ENCODE measurements around the gene PRC1.

The PRC1 gene

DNA sequence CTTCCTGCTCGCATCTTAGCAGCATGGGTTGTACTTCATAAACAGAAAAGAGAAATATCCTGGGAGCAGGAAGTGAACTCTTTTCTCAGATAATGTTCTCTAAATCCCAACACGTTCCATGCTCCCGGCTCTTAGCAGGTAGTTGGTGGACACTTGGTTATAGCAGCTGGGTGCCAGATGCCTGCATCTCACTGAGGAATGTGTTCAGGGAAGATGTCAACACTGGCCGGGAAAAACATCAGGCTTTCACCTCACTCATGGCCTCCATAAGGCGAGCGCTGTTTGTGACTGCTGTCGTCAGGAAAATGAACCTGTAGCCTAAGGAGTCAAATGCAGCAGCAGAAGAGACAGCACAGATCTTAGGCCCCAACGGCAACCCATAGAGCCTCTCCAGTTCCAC, 4.4 kb upstream of the PRC1 start:
- TF ChIP-seq CTCF (IDR thresholded peaks at IDR 0.05), result no peak
- Histone ChIP-seq H3K27ac (no peak overlapping the region), H3K27me3 (no peaks in the 10 kb centered on the region), H3K4me1 (ENCODE audit: control insufficient read depth in 1 of 2, insufficient read depth in 1 of 2, low read depth in 1 of 2, low read length in 1 of 2) (peaks cover 9 to 10% of the 10 kb centered on the region in 2 experiments), H3K36me3 (peaks cover 65% of the 10 kb centered on the region), H3K4me3 (ENCODE audit: low read depth in 1 of 2, low read length in 1 of 2) (no peak overlapping the region), H3K9me3 (no peaks in the 10 kb centered on the region)

GRCh38 chr15:90994059-90994416, 297 bp downstream of the PRC1 start:
- H3K4me3 ChIP-seq (ENCODE audit: low read depth in 1 of 2, low read length in 1 of 2), result peak overlapping the region; percentile 84 to 98
- no peak for TF ChIP-seq CTCF (IDR thresholded peaks at IDR 0.05)
- peaks cover 14 to 15% of the 10 kb centered on the region in 2 experiments for H3K4me1 ChIP-seq (ENCODE audit: control insufficient read depth in 1 of 2, insufficient read depth in 1 of 2, low read depth in 1 of 2, low read length in 1 of 2)
- no peaks in the 10 kb centered on the region for H3K9me3 ChIP-seq
- no peaks in the 10 kb centered on the region for H3K27me3 ChIP-seq
- H3K36me3 ChIP-seq, result peaks cover 20% of the 10 kb centered on the region
- H3K27ac ChIP-seq, result peak overlapping the region; percentile 65

- no peaks in the 10 kb centered on the region for H3K27me3 ChIP-seq
- no peaks in the 10 kb centered on the region for H3K9me3 ChIP-seq
- no peak for TF ChIP-seq CTCF (IDR thresholded peaks at IDR 0.05)
- H3K27ac ChIP-seq, result no peak overlapping the region
- H3K4me3 ChIP-seq (ENCODE audit: low read depth in 1 of 2, low read length in 1 of 2), result no peak overlapping the region
- H3K36me3 ChIP-seq, result no peaks in the 10 kb centered on the region
- H3K4me1 ChIP-seq (ENCODE audit: control insufficient read depth in 1 of 2, insufficient read depth in 1 of 2, low read depth in 1 of 2, low read length in 1 of 2), result peaks cover 24 to 26% of the 10 kb centered on the region in 2 experiments
Measured at GRCh38 chr15:90991587-90992285, 2.6 kb downstream of the PRC1 start.

GRCh38 chr15:90990446-90990845, 3.9 kb downstream of the PRC1 start:
- no peaks in the 10 kb centered on the region for H3K36me3 ChIP-seq
- peaks cover 24 to 26% of the 10 kb centered on the region in 2 experiments for H3K4me1 ChIP-seq (ENCODE audit: control insufficient read depth in 1 of 2, insufficient read depth in 1 of 2, low read depth in 1 of 2, low read length in 1 of 2)
- H3K27me3 ChIP-seq, result no peaks in the 10 kb centered on the region
- H3K4me3 ChIP-seq (ENCODE audit: low read depth in 1 of 2, low read length in 1 of 2), result no peak overlapping the region
- no peaks in the 10 kb centered on the region for H3K9me3 ChIP-seq
- no peak overlapping the region for H3K27ac ChIP-seq
- TF ChIP-seq CTCF (IDR thresholded peaks at IDR 0.05), result no peak

DNA sequence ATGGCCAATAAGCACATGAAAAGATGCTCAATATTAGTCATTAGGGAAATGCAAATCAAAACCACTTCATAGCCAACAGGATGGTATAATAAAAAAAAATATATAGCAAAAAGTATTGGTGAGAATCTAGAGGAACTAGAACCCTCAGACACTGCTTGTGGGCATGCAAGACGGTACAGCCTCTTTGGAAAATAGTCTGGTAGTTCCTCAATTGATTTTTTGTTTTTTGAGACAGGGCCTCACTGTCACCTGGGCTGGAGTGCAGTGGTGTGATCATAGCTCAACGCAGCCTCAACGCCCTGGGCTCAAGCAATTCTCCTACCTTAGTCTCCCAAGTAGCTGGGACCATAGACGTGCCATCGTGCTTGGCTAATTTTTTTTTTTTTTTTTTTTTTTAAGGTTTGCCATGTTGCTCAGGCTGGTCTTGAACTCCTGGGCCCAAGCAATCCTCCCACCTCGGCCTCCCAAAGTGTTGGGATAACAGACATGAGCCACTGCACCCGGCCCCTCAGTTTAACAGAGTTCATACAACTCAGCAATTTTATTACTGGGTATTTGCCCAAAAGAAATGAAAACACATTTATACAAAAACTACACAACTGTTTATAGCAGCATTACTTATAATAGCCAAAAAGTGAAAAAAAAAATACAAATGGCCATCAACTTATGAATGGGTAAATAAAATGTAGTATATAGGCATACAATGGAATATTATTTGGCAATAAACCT, 5.1 kb downstream of the PRC1 start:
- Histone ChIP-seq H3K27me3 (no peaks in the 10 kb centered on the region), H3K36me3 (peaks cover 5% of the 10 kb centered on the region), H3K4me1 (ENCODE audit: control insufficient read depth in 1 of 2, insufficient read depth in 1 of 2, low read depth in 1 of 2, low read length in 1 of 2) (peaks cover 15 to 20% of the 10 kb centered on the region in 2 experiments), H3K27ac (peak overlapping the region; percentile 11), H3K4me3 (ENCODE audit: low read depth in 1 of 2, low read length in 1 of 2) (no peak overlapping the region), H3K9me3 (no peaks in the 10 kb centered on the region)
- TF ChIP-seq CTCF (IDR thresholded peaks at IDR 0.05), result no peak

Measured in neutrophil (primary cell).